NCI-H82 (cell line): Measurements from ENCODE around the gene TAC4.
"Not testable (repeated sequence)": the region's sequence is repeated elsewhere in the genome, so short reads cannot be mapped to it uniquely, and the experiment has no call there.

Source experiments
- DNase-seq: peaks from one replicate; lab custom pipeline; 2025; lab: John Stamatoyannopoulos, UW

The TAC4 gene

GRCh38 chr17:49842846-49843245, 5.0 kb downstream of the TAC4 start:
- no peak for DNase-seq

- no peak for DNase-seq
Measured at GRCh38 chr17:49842371-49842770, 5.5 kb downstream of the TAC4 start.

GRCh38 chr17:49841548-49841947, 6.3 kb downstream of the TAC4 start:
- no peak for DNase-seq

- DNase-seq, result no peak
Measured at GRCh38 chr17:49839455-49839854, 8.4 kb downstream of the TAC4 start.

- no peak for DNase-seq
Measured at GRCh38 chr17:49836111-49837030, 11.5 kb downstream of the TAC4 start.

DNA sequence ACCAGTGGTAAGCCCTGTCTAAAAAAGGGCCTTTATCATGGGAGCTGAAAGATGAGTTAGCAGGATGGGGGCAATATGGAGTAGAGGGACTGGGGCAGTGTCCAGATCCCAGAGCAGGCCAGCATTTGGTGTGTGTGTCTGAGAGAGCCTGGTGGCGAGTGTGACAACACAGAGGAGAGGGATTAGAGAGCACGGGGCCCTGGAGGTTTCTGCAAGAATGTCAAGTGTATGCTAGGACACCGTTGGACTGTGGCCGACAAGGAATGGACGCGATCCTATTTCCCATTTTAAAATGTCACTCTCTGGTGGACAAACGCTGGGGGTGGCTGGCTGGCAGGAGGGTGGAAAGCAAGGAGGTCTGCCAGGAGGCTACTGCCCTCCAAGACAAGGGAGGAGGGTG, 12.4 kb downstream of the TAC4 start:
- no peak for DNase-seq

- DNase-seq, result no peak
Measured at GRCh38 chr17:49834118-49834743, 13.6 kb downstream of the TAC4 start.

DNA sequence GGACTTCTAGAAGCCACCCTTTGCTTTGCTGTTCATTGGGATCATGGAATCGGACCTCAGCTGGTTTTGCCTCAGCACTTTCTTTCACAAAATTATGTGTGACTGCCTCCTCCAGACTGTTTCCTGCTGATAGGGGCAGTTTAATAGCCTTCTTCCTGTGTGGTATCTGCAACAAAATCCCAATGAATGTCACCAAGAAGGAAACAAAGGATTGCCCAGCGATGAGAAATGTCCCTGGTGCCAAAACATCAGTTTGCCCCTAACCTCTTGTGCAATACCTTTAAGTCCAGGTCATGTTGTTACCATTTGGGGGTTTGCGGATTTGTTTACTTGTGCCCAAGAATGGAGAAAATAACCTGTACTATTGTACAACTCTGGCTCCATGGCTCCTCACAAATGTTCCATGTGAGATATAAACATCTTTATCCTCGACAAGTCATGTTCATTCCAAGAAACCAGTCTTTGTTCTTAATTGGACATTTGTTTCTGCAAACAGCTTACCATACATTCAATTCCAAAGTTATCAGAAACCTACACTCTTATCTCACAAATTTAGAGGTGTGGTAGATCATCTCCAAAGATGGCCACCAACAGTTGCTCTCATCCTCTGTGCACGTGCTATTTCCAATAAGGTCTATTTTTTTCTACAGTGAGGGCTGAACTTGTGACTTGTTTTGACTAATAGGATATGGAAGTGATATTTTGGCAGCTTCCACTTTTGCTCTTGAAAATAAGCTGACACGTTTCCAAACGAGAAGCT, 14.8 kb downstream of the TAC4 start:
- no peak for DNase-seq

GRCh38 chr17:49830605-49831004, 17.3 kb downstream of the TAC4 start:
- no peak for DNase-seq

GRCh38 chr17:49829026-49829425, 18.8 kb downstream of the TAC4 start:
- DNase-seq, result no peak

GRCh38 chr17:49828325-49828724, 19.5 kb downstream of the TAC4 start:
- not testable (repeated sequence) for DNase-seq

DNA sequence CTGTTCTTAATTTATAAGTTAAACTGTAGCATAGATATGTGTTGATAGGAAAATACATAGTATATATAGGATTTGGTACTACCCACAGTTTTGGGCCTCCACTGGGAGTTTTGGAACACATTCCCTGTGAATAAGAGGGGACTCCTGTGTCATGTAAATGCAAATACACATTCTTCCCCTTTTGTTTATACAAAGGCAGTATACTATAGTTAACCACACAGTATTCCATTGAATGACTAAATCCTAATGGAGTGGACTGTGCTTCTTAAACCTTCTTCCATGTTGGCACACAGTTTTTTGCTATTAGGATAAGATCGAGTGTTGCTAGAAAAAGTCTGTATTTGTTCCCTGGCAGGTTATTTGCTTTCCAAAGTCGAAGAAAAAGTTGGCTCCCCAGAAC, 22.2 kb downstream of the TAC4 start:
- no peak for DNase-seq

- no peak for DNase-seq
Measured at GRCh38 chr17:49823614-49824013, 24.3 kb downstream of the TAC4 start.

DNA sequence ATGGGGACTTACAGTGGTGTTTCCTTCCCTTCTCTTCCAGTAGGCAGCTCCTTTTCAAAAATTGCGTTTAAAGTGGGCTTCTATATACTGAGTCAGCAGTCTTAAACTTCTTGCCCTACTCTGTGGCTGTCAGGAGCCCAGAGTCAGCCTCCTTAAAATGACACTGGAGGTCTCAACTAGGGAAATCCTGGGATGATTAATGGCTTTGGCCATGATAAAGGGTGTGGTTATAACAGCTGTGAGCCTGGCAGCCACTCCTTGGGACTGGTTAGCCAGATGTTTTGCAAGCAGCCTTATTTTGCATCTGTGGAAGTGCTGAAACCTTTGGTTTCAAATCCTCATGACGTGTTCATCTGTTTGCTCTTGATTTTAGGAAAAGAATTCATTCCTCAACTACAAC, 25.0 kb downstream of the TAC4 start:
- DNase-seq, result peak; percentile 44

DNA sequence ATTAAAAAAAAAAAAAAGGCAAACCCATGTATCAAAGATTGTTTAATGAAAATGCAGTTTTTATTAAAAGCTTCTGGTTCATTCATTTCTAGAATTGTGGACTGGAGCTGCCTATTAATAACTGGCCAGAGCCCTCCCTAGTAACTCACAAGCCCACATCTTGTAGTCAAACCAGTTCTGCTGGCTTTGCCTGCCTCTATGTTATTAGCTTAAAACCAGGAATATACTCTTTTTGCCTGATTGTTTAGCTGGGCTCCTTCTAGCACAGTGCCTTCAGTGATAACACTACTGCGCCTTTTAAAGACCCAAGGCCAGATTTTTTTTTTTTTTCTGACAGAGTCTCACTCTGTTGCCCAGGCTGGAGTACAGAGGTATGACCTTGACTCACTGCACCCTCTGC, 26.0 kb downstream of the TAC4 start:
- DNase-seq, result no peak

GRCh38 chr17:49821466-49821865, 26.4 kb downstream of the TAC4 start:
- DNase-seq, result no peak

- peak; percentile 82 for DNase-seq
Measured at GRCh38 chr17:49820773-49821172, 27.1 kb downstream of the TAC4 start.

DNA sequence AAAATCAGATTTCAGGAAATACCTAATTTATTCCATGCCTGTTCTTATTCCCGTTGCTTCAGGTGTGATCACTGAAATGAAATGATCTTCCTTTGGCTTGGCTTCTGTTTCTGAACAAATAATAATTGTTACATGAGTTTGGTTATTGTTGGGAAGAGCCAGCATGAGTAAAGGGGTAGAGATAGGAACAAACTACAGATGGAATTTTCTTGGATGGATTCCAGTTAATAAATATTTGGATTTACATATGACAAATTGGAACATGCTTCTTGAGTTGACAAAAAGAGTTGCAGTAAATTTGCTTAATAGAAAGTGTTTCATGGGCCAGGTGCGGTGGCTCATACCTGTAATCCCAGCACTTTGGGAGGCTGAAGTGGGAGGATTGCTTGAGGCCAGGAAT, 28.2 kb downstream of the TAC4 start:
- no peak for DNase-seq

DNA sequence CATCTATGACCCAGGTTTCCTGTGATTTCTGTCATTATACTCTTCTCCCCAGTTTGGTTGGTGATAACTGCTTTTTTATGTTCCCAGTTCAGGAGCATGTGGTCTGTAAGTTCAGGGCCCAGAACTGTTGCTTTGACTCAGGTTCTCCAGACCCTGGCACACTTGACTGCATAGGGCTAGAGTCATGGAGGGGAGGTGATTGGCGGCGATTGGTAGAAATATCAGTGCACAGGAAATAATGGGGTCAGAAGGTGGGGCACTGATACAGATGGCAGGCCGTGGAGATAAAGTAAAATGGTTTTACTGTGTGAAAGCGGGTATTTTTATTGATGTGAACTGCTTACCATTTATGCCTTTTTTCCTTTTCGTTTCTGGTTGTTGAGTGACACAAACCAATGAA, 28.7 kb downstream of the TAC4 start:
- no peak for DNase-seq

GRCh38 chr17:49817993-49818392, 29.9 kb downstream of the TAC4 start:
- DNase-seq, result no peak

- no peak for DNase-seq
Measured at GRCh38 chr17:49815761-49816281, 32.0 kb downstream of the TAC4 start.

- DNase-seq, result no peak
Measured at GRCh38 chr17:49814781-49815529, 32.9 kb downstream of the TAC4 start.
